ENCODE measurements around the gene HMGCLL1.

- TF ChIP-seq TAF1 (IDR thresholded peaks at IDR 0.05; ENCODE audit: borderline replicate concordance, low read depth, low read length) (no peak), POLR2AphosphoS5 (IDR thresholded peaks at IDR 0.05; ENCODE audit: low read depth, low read length) (no peak), POLR2A (IDR thresholded peaks at IDR 0.05; ENCODE audit: low read depth, low read length) (no peak)
These were observed 129.0 kb downstream of the HMGCLL1 start for GRCh38 chr6:55450005-55450404.
